Activated T-helper 1 cell treated with Interleukin-2 at 50 U/mL for 16 hours (primary cell): ENCODE data around the gene NPR3.

Experiments
- DNase-seq: peaks from one replicate; pipeline ENCODE4 v3.0.0-alpha.2; 2020; ENCODE audit warnings: low read depth

Gene NPR3

GRCh38 chr5:32711681-32712480, 760 bp downstream of the NPR3 start:
- DNase-seq, result no peak

GRCh38 chr5:32712481-32713360, 1.6 kb downstream of the NPR3 start:
- no peak for DNase-seq

- no peak for DNase-seq
Measured at GRCh38 chr5:32713361-32713769, 2.2 kb downstream of the NPR3 start.

- no peak for DNase-seq
Measured at GRCh38 chr5:32713770-32714381, 2.8 kb downstream of the NPR3 start.

GRCh38 chr5:32714836-32715235, 3.7 kb downstream of the NPR3 start:
- DNase-seq, result no peak

- DNase-seq, result no peak
Measured at GRCh38 chr5:32720300-32720699, 9.2 kb downstream of the NPR3 start.

- no peak for DNase-seq
Measured at GRCh38 chr5:32721626-32722025, 10.5 kb downstream of the NPR3 start.

GRCh38 chr5:32722957-32723356, 11.8 kb downstream of the NPR3 start:
- DNase-seq, result no peak

GRCh38 chr5:32724526-32724925, 13.4 kb downstream of the NPR3 start:
- DNase-seq, result no peak

- no peak for DNase-seq
Measured at GRCh38 chr5:32726086-32726557, 15.0 kb downstream of the NPR3 start.

- no peak for DNase-seq
Measured at GRCh38 chr5:32729651-32730050, 18.5 kb downstream of the NPR3 start.

GRCh38 chr5:32733590-32734340, 22.6 kb downstream of the NPR3 start:
- DNase-seq, result no peak

GRCh38 chr5:32734827-32735378, 23.8 kb downstream of the NPR3 start:
- no peak for DNase-seq

- DNase-seq, result no peak
Measured at GRCh38 chr5:32735512-32735911, 24.4 kb downstream of the NPR3 start.

- DNase-seq, result no peak
Measured at GRCh38 chr5:32736842-32737241, 25.7 kb downstream of the NPR3 start.

GRCh38 chr5:32740651-32741050, 29.5 kb downstream of the NPR3 start:
- DNase-seq, result no peak

- DNase-seq, result no peak
Measured at GRCh38 chr5:32745317-32745716, 34.2 kb downstream of the NPR3 start.

- no peak for DNase-seq
Measured at GRCh38 chr5:32752411-32752810, 41.3 kb downstream of the NPR3 start.

- no peak for DNase-seq
Measured at GRCh38 chr5:32753051-32753450, 41.9 kb downstream of the NPR3 start.

GRCh38 chr5:32753765-32754164, 42.6 kb downstream of the NPR3 start:
- no peak for DNase-seq

GRCh38 chr5:32754284-32754683, 43.2 kb downstream of the NPR3 start:
- no peak for DNase-seq

- DNase-seq, result no peak
Measured at GRCh38 chr5:32760091-32760509, 49.0 kb downstream of the NPR3 start.
